Esophagus muscularis mucosa (tissue), 4 donors: ENCODE measurements around the gene SEMA6C. TPM values are rescaled to one million over a fixed set of nuclear protein-coding genes. Genes with fewer than 3 reads are reported as not detected.

Experiments
- DNase-seq: peaks from one replicate; pipeline ENCODE4 v3.0.0-alpha.2; 2017; ENCODE audit errors: extremely low spot score
- H3K27ac ChIP-seq, 4 donors: fragments of 200-600 bp; sonication (generic); replicated peaks in 1 of 4; 1 replicate in 3 of 4; 2 replicates in 1 of 4; pipeline ENCODE4 v1.5.1; 2016 to 2019; ENCODE audit warnings: mild to moderate bottlenecking in 1 of 4
- H3K27me3 ChIP-seq, 4 donors: fragments of 200-600 bp; sonication (generic); one replicate each; pipeline versions ENCODE4 v1.5.1 to v1.6.0; 2016 to 2019
- H3K36me3 ChIP-seq, 4 donors: fragments of 200-600 bp; sonication (generic); one replicate each; pipeline ENCODE4 v1.5.1; 2016 to 2019
- H3K4me1 ChIP-seq, 4 donors: fragments of 200-600 bp; sonication (generic); one replicate each; pipeline ENCODE4 v1.5.1; 2016 to 2019
- H3K4me3 ChIP-seq, 4 donors: fragments of 200-600 bp; sonication (generic); 1 replicate in 2 of 4; 2 replicates in 2 of 4; pipeline ENCODE4 v1.5.1; 2016 to 2019; ENCODE audit warnings: mild to moderate bottlenecking in 4 of 4, moderate library complexity in 1 of 4
- H3K9me3 ChIP-seq, 4 donors: fragments of 200-600 bp; sonication (generic); 1 replicate in 3 of 4; 2 replicates in 1 of 4; pipeline ENCODE4 v1.5.1; 2016 to 2019
- CTCF ChIP-seq, 3 experiments: fragments of 200-600 bp in 2 of 3; fragments of 450-650 bp in 1 of 3; sonication (generic) in 2 of 3; IDR thresholded peaks; one replicate each; pipeline ENCODE4 v1.5.1; 2017 to 2019; ENCODE audit warnings: antibody characterized with exemption in 3 of 3, mild to moderate bottlenecking in 2 of 3, moderate library complexity in 1 of 3
- EP300 ChIP-seq: sonication (generic); formaldehyde crosslinking; IDR thresholded peaks from one replicate; pipeline ENCODE4 v1.6.1; 2017; ENCODE audit warnings: antibody characterized with exemption
- POLR2A ChIP-seq: fragments of 450-650 bp; IDR thresholded peaks from one replicate; pipeline ENCODE4 v1.6.1; 2017; ENCODE audit warnings: antibody characterized with exemption, moderate library complexity, mild to moderate bottlenecking, low read depth
- POLR2AphosphoS5 ChIP-seq, 2 donors: sonication (generic); formaldehyde crosslinking; IDR thresholded peaks; one replicate each; pipeline ENCODE4 v1.6.1; 2017; ENCODE audit warnings: antibody characterized with exemption in 2 of 2
- WGBS: methylation state at CpG from one replicate; pipeline ENCODE4 v1.1.5; 2018; 5-methylcytosine and 5-hydroxymethylcytosine counted together
- intact Hi-C: fragments of 100-400 bp; cut with DNase I; formaldehyde crosslinking; loops from one replicate; pipeline ENCODE4 v1.15.1; 2023
- total RNA-seq, 4 donors: library from RNA; depleted of rRNA; stranded (reverse); fragments of >200 nt; gene quantifications; one replicate each; pipeline versions ENCODE4 v1.1.0 to v1.2.1, GENCODE V29; 2016

The SEMA6C gene
- total RNA-seq, 4 donors from 2014 or later: 5.3 to 12.2 (median 7.3) TPM

DNA sequence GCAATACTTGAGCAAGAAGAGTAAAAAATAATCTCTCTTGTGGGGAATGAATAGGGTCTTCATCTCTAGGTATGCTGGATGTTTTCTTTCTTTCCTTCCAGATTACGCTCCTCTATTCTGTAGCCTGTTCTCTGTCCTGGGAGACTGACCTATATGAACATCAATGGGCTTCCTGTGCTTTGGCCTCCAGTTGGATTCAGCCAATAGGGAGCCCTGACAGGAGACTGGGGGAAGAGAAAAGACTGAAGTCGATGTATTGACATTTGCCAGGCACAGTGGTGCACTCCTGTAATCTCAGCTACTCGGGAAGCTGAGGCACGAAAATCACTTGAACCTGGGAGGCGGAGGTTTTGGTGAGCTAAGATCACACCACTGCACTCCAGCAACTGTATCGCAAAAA lies 17.6 kb downstream of the SEMA6C start:
- Histone ChIP-seq H3K4me3 (no peak overlapping the region), H3K27me3 (no peaks in the 10 kb centered on the region), H3K27ac (no peak overlapping the region), H3K36me3 (peaks cover 0 to 20% (median 8%) of the 10 kb centered on the region in 4 donors), H3K9me3 (no peaks in the 10 kb centered on the region), H3K4me1 (peaks cover 0 to 30% (median 22%) of the 10 kb centered on the region in 4 donors)
- no peak for DNase-seq
- TF ChIP-seq POLR2A: no peak
- no peak for TF ChIP-seq EP300
- no peak for TF ChIP-seq POLR2AphosphoS5 (IDR thresholded peaks at IDR 0.05)
- WGBS: 75% methylated on average over 6 of the region's 6 CpGs
- intact Hi-C loops: no loop called here

DNA sequence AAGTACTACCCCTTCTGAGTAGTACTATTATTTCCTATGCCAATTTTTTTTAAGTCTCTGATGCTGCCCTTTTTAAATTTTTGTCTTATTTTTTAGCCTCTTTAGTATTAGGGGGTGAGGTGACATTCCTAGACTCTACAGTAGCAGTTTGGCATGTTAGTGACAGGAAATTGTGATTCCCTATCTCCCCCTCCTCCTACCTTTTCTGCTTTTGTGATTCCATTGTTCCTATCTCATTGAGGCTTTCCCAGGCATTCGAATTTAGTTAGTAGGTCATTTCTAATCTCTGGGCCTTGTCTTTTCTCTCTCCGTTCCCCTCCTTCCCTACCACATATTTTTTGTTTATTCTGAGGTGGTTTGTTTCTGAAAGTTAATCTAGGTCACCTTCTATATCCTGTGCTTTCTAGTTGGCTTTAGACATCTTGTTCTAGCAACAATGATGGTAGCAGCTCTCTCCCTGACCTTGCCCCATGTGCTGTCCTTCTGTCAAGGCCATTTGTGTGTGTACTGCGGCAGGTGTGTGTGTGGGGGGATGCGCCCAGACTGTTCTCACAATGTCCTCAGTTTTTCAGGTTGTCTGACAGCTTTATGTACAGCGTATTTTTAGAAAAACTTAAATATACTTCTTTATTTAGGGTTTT lies 21.5 kb downstream of the SEMA6C start:
- TF ChIP-seq POLR2AphosphoS5 (IDR thresholded peaks at IDR 0.05): no peak
- TF ChIP-seq EP300: no peak
- H3K36me3 ChIP-seq: peaks cover 9 to 34% (median 23%) of the 10 kb centered on the region in 4 donors
- H3K4me1 ChIP-seq: no peaks in the 10 kb centered on the region
- no peaks in the 10 kb centered on the region for H3K27me3 ChIP-seq
- intact Hi-C loops: no loop called here
- WGBS: 86% methylated on average over 5 of the region's 5 CpGs
- no peak for DNase-seq
- no peak overlapping the region for H3K27ac ChIP-seq
- H3K9me3 ChIP-seq: no peaks in the 10 kb centered on the region
- H3K4me3 ChIP-seq: no peak overlapping the region

DNA sequence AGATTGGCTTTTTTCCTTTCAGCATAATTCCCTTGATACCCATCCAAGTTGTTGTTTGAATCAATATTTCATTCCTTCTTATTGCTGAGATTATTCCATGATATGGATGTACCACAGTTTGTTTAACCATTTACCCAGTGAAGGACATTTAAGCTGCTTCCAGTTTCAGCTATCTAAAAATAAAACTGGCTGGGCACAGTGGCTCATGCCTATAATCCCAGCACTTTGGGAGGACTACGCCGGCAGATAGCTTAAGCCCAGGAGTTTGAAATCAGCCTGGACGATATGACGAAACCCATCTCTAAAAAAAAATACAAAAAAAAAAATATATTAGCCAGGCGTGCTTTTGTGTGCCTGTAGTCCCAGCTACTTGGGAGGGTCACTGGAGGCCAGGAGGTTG lies 32.6 kb downstream of the SEMA6C start:
- H3K4me1 ChIP-seq: no peaks in the 10 kb centered on the region
- H3K27me3 ChIP-seq: no peaks in the 10 kb centered on the region
- TF ChIP-seq POLR2AphosphoS5 (IDR thresholded peaks at IDR 0.05) (no peak), POLR2A (no peak), EP300 (no peak), CTCF (IDR thresholded peaks at IDR 0.05) (no peak)
- H3K36me3 ChIP-seq: peaks cover 20 to 87% (median 38%) of the 10 kb centered on the region in 4 donors
- H3K4me3 ChIP-seq: no peak overlapping the region
- no peak for DNase-seq
- intact Hi-C loops: no loop called here
- no peaks in the 10 kb centered on the region for H3K9me3 ChIP-seq
- no peak overlapping the region for H3K27ac ChIP-seq
- 93% methylated on average over 5 of the region's 5 CpGs for WGBS

GRCh38 chr1:151108331-151108730 lies 38.1 kb downstream of the SEMA6C start:
- intact Hi-C loops: no loop called here
- WGBS: 96% methylated on average over 5 of the region's 5 CpGs
- Histone ChIP-seq H3K36me3 (peaks cover 5 to 84% (median 48%) of the 10 kb centered on the region in 4 donors), H3K4me3 (no peak overlapping the region), H3K9me3 (no peaks in the 10 kb centered on the region), H3K27ac (no peak overlapping the region), H3K4me1 (no peaks in the 10 kb centered on the region), H3K27me3 (no peaks in the 10 kb centered on the region)
- no peak for TF ChIP-seq EP300
- TF ChIP-seq CTCF (IDR thresholded peaks at IDR 0.05): no peak
- no peak for TF ChIP-seq POLR2A
- no peak for TF ChIP-seq POLR2AphosphoS5 (IDR thresholded peaks at IDR 0.05)
- DNase-seq: no peak

DNA sequence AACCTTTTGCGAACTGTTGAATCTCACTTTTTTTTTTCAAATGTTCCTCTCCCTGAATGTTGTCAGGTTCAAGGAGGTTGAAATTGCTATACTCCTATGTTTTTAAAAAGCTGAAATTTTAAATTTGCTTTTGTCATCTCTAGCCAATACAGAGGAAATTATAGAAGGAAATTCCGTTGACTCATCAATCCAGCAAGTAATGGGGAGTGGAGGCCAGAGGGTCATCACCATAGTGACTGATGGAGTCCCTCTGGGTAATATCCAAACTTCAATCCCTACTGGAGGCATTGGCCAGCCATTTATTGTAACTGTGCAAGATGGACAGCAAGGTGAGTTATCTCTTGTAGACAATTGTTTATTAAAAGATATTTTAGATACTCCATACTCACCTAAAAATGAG lies 39.5 kb downstream of the SEMA6C start:
- H3K4me1 ChIP-seq: no peaks in the 10 kb centered on the region
- WGBS: 69% methylated on average over 2 of the region's 2 CpGs
- H3K9me3 ChIP-seq: no peaks in the 10 kb centered on the region
- intact Hi-C loops: no loop called here
- H3K36me3 ChIP-seq: peaks cover 5 to 84% (median 46%) of the 10 kb centered on the region in 4 donors
- no peak for TF ChIP-seq CTCF (IDR thresholded peaks at IDR 0.05)
- no peak for TF ChIP-seq EP300
- TF ChIP-seq POLR2A: no peak
- no peak for TF ChIP-seq POLR2AphosphoS5 (IDR thresholded peaks at IDR 0.05)
- H3K27me3 ChIP-seq: no peaks in the 10 kb centered on the region
- no peak overlapping the region for H3K27ac ChIP-seq
- no peak overlapping the region for H3K4me3 ChIP-seq
- no peak for DNase-seq

GRCh38 chr1:151104630-151105029 lies 41.8 kb downstream of the SEMA6C start:
- Histone ChIP-seq H3K4me1 (no peaks in the 10 kb centered on the region), H3K27me3 (no peaks in the 10 kb centered on the region), H3K27ac (no peak overlapping the region), H3K4me3 (no peak overlapping the region), H3K9me3 (no peaks in the 10 kb centered on the region), H3K36me3 (peaks cover 5 to 68% (median 42%) of the 10 kb centered on the region in 4 donors)
- TF ChIP-seq POLR2A: no peak
- no peak for TF ChIP-seq CTCF (IDR thresholded peaks at IDR 0.05)
- TF ChIP-seq EP300: no peak
- no peak for DNase-seq
- intact Hi-C loops: no loop called here
